Measurements from ENCODE around the gene SPNS3. TPM values are rescaled to one million over a fixed set of nuclear protein-coding genes. Genes with fewer than 3 reads are reported as not detected.

Gene SPNS3
- total and polyA plus RNA-seq, 2 experiments from 2014 or later = not detected

DNA sequence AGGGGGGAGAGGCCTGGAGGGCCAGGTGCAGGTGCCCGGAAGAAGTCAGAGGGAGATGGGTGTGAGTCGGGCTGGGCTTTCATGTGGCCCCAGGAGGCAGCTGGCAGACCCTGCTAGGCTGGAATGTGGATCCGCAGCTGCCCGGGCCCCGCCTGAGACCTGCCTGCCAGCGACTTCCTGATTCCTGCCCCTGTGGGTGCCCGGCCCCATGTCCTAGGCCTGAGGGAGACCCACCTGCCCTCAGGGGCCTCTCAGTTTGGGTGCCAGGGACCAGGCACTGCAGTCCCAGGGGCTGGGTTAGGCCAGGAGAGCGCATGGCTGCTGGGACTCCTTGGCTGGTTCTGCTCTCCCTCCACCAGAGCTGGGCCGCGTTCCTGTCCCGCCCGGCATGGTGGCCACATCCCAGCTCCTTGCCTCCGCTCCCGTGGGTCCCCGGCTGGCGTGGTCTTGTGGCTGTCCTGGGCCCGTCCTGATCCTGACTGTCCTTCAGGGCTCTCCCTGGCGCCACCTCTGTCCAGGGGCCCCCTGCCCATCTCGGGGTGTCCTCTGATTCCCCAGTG is 42.9 kb downstream of the SPNS3 start:
- Histone ChIP-seq H3K9me3 (ENCODE audit: low read depth) (no peaks in the 10 kb centered on the region), H3K27ac (no peak overlapping the region), H3K4me3 (no peak overlapping the region), H3K4me1 (ENCODE audit: low read depth) (no peaks in the 10 kb centered on the region), H3K27me3 (no peaks in the 10 kb centered on the region), H3K36me3 (no peaks in the 10 kb centered on the region)
- no peak for DNase-seq (ENCODE audit: low read depth in 1 of 2, low spot score in 1 of 2)
- TF ChIP-seq, protein P1, sequence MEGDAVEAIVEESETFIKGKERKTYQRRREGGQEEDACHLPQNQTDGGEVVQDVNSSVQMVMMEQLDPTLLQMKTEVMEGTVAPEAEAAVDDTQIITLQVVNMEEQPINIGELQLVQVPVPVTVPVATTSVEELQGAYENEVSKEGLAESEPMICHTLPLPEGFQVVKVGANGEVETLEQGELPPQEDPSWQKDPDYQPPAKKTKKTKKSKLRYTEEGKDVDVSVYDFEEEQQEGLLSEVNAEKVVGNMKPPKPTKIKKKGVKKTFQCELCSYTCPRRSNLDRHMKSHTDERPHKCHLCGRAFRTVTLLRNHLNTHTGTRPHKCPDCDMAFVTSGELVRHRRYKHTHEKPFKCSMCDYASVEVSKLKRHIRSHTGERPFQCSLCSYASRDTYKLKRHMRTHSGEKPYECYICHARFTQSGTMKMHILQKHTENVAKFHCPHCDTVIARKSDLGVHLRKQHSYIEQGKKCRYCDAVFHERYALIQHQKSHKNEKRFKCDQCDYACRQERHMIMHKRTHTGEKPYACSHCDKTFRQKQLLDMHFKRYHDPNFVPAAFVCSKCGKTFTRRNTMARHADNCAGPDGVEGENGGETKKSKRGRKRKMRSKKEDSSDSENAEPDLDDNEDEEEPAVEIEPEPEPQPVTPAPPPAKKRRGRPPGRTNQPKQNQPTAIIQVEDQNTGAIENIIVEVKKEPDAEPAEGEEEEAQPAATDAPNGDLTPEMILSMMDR (IDR thresholded peaks at IDR 0.05; ENCODE audit: low read depth, low read length) = no peak

DNA sequence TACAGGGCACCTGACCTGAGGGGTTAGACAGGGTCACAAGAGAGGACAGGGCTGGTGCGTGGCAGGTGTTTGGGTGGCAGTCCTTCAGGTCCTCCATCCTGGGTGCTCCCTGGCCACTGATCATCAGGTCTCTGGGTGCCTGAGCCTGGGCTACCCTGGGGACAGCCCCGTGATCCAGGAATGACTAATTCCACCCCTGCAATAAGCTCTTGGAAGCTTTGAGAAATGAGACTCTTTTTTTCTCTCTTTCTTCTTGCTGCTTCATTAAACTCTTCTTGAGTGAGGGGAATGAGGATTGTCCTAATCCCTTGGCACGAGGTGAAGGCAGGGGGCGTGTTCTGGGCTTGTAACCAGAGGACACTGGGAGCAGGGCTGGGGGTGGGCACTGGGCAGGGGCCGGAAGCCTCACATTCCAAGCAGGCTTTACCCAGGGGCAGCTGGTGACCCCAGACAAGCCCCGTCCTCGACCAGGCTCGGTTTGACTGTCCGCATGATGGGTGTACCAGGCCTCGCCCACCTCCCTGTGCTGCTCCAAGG is 43.6 kb downstream of the SPNS3 start:
- DNase-seq (ENCODE audit: low read depth in 1 of 2, low spot score in 1 of 2) = no peak
- no peaks in the 10 kb centered on the region for H3K36me3 ChIP-seq
- TF ChIP-seq, protein P1 (IDR thresholded peaks at IDR 0.05; ENCODE audit: low read depth, low read length) = no peak
- H3K9me3 ChIP-seq (ENCODE audit: low read depth) = no peaks in the 10 kb centered on the region
- H3K27me3 ChIP-seq = no peaks in the 10 kb centered on the region
- H3K27ac ChIP-seq = no peak overlapping the region
- H3K4me1 ChIP-seq (ENCODE audit: low read depth) = no peaks in the 10 kb centered on the region
- H3K4me3 ChIP-seq = no peak overlapping the region

DNA sequence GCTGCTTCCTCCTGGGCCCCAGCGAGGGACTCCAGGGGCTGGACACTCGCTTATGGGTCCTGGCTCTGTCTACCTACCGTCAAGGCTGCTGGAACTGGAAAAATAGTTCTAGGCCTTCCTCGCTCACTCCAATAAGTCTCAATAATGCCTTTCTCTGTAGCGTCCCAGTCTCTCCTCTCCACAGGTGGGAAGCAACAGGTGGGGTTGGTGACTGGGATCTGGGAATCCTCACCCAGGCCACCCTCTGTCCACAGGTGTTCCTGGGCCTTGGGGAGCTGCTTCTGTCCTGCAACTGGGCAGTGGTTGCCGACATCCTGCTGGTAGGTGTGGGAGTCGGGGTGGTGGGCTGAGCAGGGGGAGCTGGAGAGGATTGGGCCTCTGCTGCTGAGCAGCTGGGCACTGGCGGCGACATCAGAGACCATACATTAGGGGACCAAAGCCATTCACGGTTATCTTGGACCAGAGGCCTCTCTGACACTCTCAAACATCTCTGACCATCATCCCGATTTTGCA is 44.6 kb downstream of the SPNS3 start:
- Histone ChIP-seq H3K27ac (no peak overlapping the region), H3K4me3 (no peak overlapping the region), H3K9me3 (ENCODE audit: low read depth) (no peaks in the 10 kb centered on the region), H3K27me3 (no peaks in the 10 kb centered on the region), H3K36me3 (no peaks in the 10 kb centered on the region), H3K4me1 (ENCODE audit: low read depth) (no peaks in the 10 kb centered on the region)
- no peak for DNase-seq (ENCODE audit: low read depth in 1 of 2, low spot score in 1 of 2)
- TF ChIP-seq, protein P1 (IDR thresholded peaks at IDR 0.05; ENCODE audit: low read depth, low read length) = no peak

DNA sequence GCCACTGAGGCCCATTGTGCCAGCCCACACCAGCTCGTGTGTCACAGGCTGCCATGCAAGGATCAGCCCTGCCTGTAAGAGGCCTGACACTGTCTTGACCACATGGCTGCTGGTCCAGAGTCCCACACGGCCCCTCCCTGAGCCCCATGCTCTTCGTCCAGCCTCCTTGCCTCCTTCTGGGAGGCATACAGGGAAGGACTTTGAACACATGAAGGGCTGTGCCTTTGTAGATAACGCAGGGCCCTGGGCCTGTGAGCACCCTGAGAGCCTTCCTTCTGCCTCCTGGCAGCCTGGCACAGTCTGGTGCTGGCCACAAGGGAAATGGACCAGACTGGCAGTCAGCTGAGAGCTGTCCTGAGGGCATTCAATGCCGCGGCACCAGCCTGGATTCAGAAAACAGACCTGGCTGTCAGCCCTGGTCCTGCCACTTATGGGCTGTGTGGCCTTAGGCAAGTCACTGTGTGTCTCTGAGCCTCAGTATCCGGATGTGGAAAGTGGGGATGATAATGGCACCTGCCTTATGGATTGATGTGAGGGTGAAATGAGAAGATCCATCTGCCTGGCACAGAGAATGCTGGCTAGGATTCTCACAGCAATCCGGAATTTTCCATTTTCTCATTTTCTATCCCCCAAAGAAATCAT is 45.7 kb downstream of the SPNS3 start:
- Histone ChIP-seq H3K4me1 (ENCODE audit: low read depth) (no peaks in the 10 kb centered on the region), H3K36me3 (no peaks in the 10 kb centered on the region), H3K27ac (no peak overlapping the region), H3K27me3 (no peaks in the 10 kb centered on the region), H3K4me3 (no peak overlapping the region), H3K9me3 (ENCODE audit: low read depth) (no peaks in the 10 kb centered on the region)
- TF ChIP-seq, protein P1 (IDR thresholded peaks at IDR 0.05; ENCODE audit: low read depth, low read length) = no peak
- DNase-seq (ENCODE audit: low read depth in 1 of 2, low spot score in 1 of 2) = no peak

DNA sequence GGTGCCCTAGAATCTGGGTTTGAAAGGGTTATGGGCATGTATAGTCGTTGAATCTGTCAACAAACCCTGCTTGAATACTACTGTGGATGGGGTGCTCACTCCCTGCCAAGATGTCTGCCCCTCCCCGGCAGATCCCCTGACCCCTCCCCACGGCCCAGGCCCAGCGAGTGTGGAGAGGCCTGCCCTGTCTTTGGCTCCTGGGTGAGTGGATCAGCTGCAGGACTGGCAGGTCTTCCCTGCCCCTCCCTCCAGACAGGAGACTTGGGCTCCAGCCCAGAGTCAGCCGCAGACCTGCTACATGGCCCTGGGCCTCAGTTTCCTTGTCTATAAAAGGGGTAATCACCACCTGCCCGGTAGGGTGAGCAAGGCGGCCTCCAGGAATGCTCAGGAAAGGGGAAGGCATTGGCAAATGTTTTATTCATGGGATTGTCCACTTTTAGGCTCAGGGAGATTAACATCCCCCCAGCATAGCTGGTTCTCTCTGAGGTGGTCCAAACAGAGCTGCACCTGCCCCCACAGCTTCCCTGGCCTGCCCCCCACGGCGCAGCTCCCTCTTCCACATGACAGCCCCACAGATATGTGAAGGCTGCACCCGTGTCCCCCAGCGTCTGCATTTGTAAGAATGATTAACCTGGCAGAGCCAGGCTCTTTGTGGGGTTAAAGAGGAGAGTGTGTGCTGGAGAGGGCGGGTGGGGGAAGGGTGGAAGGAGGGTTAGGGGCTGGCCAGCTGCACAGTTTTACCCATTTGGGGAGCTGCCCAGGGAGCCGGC is 46.4 kb downstream of the SPNS3 start:
- DNase-seq (ENCODE audit: low read depth in 1 of 2, low spot score in 1 of 2) = no peak
- TF ChIP-seq, protein P1 (IDR thresholded peaks at IDR 0.05; ENCODE audit: low read depth, low read length) = no peak
- Histone ChIP-seq H3K27ac (no peak overlapping the region), H3K36me3 (no peaks in the 10 kb centered on the region), H3K4me3 (no peak overlapping the region), H3K9me3 (ENCODE audit: low read depth) (no peaks in the 10 kb centered on the region), H3K27me3 (no peaks in the 10 kb centered on the region), H3K4me1 (ENCODE audit: low read depth) (no peaks in the 10 kb centered on the region)

Measured in cardiac muscle cell (in vitro differentiated cells and primary cell).